ENCODE measurements around the gene TAF1B. TPM values are rescaled to one million over a fixed set of nuclear protein-coding genes. Genes with fewer than 3 reads are reported as not detected.

Gene TAF1B
- total and polyA plus RNA-seq, 10 of the 15 experiments (the other 5 are each of a cell fraction or from before 2014, with no cell fraction given), result 8.1 to 18.3 (median 12.4) TPM

GRCh38 chr2:9852881-9853280 lies 9.6 kb downstream of the TAF1B start:
- no peak for FAIRE-seq
- Histone ChIP-seq H3K4me1 (ENCODE audit: control insufficient read depth, insufficient read depth, low read length) (no peaks in the 10 kb centered on the region), H3K36me3 (ENCODE audit: control insufficient read depth in 2 of 2, insufficient read depth in 2 of 2, low read length in 1 of 2) (peaks cover 0 to 14% of the 10 kb centered on the region in 2 experiments), H3K4me2 (ENCODE audit: control insufficient read depth, insufficient read depth) (no peak overlapping the region), H3K79me2 (ENCODE audit: control insufficient read depth, insufficient read depth, low read length) (no peaks in the 10 kb centered on the region), H4K20me1 (ENCODE audit: control insufficient read depth, insufficient read depth) (no peaks in the 10 kb centered on the region), H2AFZ (ENCODE audit: control insufficient read depth, low read depth, low read length) (no peak overlapping the region), H3K27ac (ENCODE audit: control insufficient read depth, insufficient read depth) (no peak overlapping the region), H3K9me3 (replicated peaks; ENCODE audit: control insufficient read depth, insufficient read depth, low read length) (peaks cover 7% of the 10 kb centered on the region; the same call in 2 of the 3 replicates), H3K9ac (ENCODE audit: control insufficient read depth, insufficient read depth, low read length) (no peak overlapping the region), H3K27me3 (replicated peaks in 1 of 2; ENCODE audit: control insufficient read depth in 2 of 2, insufficient read depth in 2 of 2, low read length in 1 of 2) (no peaks in the 10 kb centered on the region), H3K4me3 (no peak overlapping the region)
- POLR2A ChIA-PET, result interaction anchor here (0.6 kb wide), 1 partner anchor 593 kb away, joined by 3 read pairs; no protein-coding TSS in a partner anchor
- TF ChIP-seq RCOR1 (conservative IDR thresholded peaks at IDR 0.05; ENCODE audit: low read depth, low read length), result no peak
- TF ChIP-seq SMC3 (IDR thresholded peaks at IDR 0.05; ENCODE audit: borderline replicate concordance, low read length), result no peak
- TF ChIP-seq CHD4 (IDR thresholded peaks at IDR 0.05), result no peak
- no peak for TF ChIP-seq ZNF274 (IDR thresholded peaks at IDR 0.05; ENCODE audit: insufficient read depth, insufficient read length)
- no peak for TF ChIP-seq MTA3 (IDR thresholded peaks at IDR 0.05; ENCODE audit: borderline replicate concordance, low read length)
- TF ChIP-seq, protein P1, sequence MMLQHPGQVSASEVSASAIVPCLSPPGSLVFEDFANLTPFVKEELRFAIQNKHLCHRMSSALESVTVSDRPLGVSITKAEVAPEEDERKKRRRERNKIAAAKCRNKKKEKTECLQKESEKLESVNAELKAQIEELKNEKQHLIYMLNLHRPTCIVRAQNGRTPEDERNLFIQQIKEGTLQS (IDR thresholded peaks at IDR 0.05; ENCODE audit: borderline replicate concordance, extremely low read depth, low read depth, low read length), result no peak
- TF ChIP-seq SREBF2 (IDR thresholded peaks at IDR 0.05; ENCODE audit: low read length), result no peak
- TF ChIP-seq, protein P2, sequence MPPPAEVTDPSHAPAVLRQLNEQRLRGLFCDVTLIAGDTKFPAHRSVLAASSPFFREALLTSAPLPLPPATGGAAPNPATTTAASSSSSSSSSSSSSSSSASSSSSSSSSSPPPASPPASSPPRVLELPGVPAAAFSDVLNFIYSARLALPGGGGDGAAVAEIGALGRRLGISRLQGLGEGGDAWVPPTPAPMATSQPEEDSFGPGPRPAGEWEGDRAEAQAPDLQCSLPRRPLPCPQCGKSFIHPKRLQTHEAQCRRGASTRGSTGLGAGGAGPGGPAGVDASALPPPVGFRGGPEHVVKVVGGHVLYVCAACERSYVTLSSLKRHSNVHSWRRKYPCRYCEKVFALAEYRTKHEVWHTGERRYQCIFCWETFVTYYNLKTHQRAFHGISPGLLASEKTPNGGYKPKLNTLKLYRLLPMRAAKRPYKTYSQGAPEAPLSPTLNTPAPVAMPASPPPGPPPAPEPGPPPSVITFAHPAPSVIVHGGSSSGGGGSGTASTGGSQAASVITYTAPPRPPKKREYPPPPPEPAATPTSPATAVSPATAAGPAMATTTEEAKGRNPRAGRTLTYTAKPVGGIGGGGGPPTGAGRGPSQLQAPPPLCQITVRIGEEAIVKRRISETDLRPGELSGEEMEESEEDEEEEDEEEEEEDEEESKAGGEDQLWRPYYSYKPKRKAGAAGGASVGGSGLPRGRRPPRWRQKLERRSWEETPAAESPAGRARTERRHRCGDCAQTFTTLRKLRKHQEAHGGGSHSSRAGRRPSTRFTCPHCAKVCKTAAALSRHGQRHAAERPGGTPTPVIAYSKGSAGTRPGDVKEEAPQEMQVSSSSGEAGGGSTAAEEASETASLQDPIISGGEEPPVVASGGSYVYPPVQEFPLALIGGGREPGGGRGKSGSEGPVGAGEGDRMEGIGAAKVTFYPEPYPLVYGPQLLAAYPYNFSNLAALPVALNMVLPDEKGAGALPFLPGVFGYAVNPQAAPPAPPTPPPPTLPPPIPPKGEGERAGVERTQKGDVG (CRISPR knock-in tag; IDR thresholded peaks at IDR 0.05), result no peak
- no peak for TF ChIP-seq TBL1XR1 (IDR thresholded peaks at IDR 0.05; ENCODE audit: low read depth, low read length)
- BruUV-seq (replicated peaks), result no TSS peak
- intact Hi-C loops (cut with micrococcal nuclease; ENCODE audit: unreplicated experiment), result no loop called here
- no peak for ATAC-seq
- DNase-seq (ENCODE audit: low read depth, low spot score), result no peak
- CTCF ChIA-PET, result interaction anchor here (2.7 kb wide), 1 partner anchor 40 kb away, joined by 8 read pairs; no protein-coding TSS in a partner anchor
- in situ Hi-C loops (cut with MboI), result no loop called here
- RAD21 ChIA-PET (ENCODE audit: unreplicated experiment), result no interaction called here
- SMC1A ChIA-PET (ENCODE audit: uncharacterized antibody, unreplicated experiment), result interaction anchor here (1.1 kb wide), 1 partner anchor 24 kb away, joined by 3 read pairs; no protein-coding TSS in a partner anchor
- WGBS (ENCODE audit: insufficient coverage, insufficient replicate concordance, low lambda C conversion rate, missing lambda C conversion rate), result 95% methylated on average over 2 of the region's 2 CpGs

All from GM12878 (cell line).